Endothelial cell of umbilical vein (primary cell): Measurements from ENCODE around the gene MSH6. TPM values are rescaled to one million over a fixed set of nuclear protein-coding genes. Genes with fewer than 3 reads are reported as not detected.

Source experiments
- BruUV-seq: library from RNA; stranded (reverse); fragments of 400-500 nt; replicated peaks from 2 replicates; lab custom pipeline; 2021; lab: Mats Ljungman, UMichigan
- CTCF ChIA-PET: fragments of 300-600, 350-600 bp; sonication (Branson Sonifier 250); formaldehyde crosslinking; loops from one replicate; lab custom pipeline; 2021; ENCODE audit warnings: antibody characterized with exemption, inconsistent platforms; lab: Charles Lee
- POLR2A ChIA-PET: fragments of 300-600, 350-600 bp; sonication (Branson Sonifier 250); formaldehyde crosslinking; loops from one replicate; lab custom pipeline; 2021; ENCODE audit warnings: antibody characterized with exemption, inconsistent platforms; lab: Charles Lee
- DNase-seq: peaks from one replicate; pipeline ENCODE4 v3.0.0-alpha.2; 2011; ENCODE audit warnings: low read depth, low spot score
- FAIRE-seq: peaks from 2 replicates; lab custom pipeline; 2011; peaks lifted over from hg19 to GRCh38; lab: Jason Lieb, UNC
- H2AFZ ChIP-seq: 2 replicates; pipeline ENCODE4 v1.6.0; 2012; ENCODE audit warnings: low read depth, low read length, control low read depth, inconsistent platforms
- H3K27ac ChIP-seq: 2 replicates; pipeline ENCODE4 v1.5.1; 2011; ENCODE audit warnings: low read depth, mild to moderate bottlenecking, control low read depth, low read length, moderate library complexity; ENCODE audit not compliant: insufficient read depth
- H3K27me3 ChIP-seq, 2 experiments: 2 replicates each; pipeline versions ENCODE4 v1.6.0 to v1.6.1; 2011; ENCODE audit warnings: low read length in 2 of 2, mixed read lengths in 1 of 2; ENCODE audit not compliant: control insufficient read depth in 2 of 2, insufficient read depth in 2 of 2
- H3K36me3 ChIP-seq, 2 experiments: 2 replicates in 1 of 2; 3 replicates in 1 of 2; pipeline ENCODE4 v1.5.1; 2011; ENCODE audit warnings: low read length in 2 of 2, mild to moderate bottlenecking in 1 of 2, moderate library complexity in 1 of 2; ENCODE audit not compliant: control insufficient read depth in 2 of 2, insufficient read depth in 2 of 2; ENCODE audit errors: extremely low read depth in 1 of 2
- H3K4me1 ChIP-seq: 3 replicates; pipeline ENCODE4 v1.5.1; 2011; ENCODE audit warnings: mild to moderate bottlenecking, low read length; ENCODE audit not compliant: control insufficient read depth, insufficient read depth; ENCODE audit errors: extremely low read depth
- H3K4me2 ChIP-seq: 2 replicates; pipeline ENCODE4 v1.6.1; 2011; ENCODE audit warnings: low read length, control low read depth, mixed read lengths; ENCODE audit not compliant: insufficient read depth
- H3K4me3 ChIP-seq, 3 experiments: fragments of 200-600 bp in 1 of 3; sonication (generic), shearing (Covaris generic) in 1 of 3; replicated peaks in 1 of 3; 2 replicates each; pipeline ENCODE4 v1.5.1; 2011 to 2016; ENCODE audit warnings: control low read depth in 3 of 3, low read length in 3 of 3, mild to moderate bottlenecking in 2 of 3, inconsistent platforms in 1 of 3, low read depth in 1 of 3, moderate library complexity in 1 of 3; ENCODE audit not compliant: insufficient read depth in 1 of 3
- H3K79me2 ChIP-seq: 2 replicates; pipeline ENCODE4 v1.6.0; 2012; ENCODE audit warnings: low read length, inconsistent platforms; ENCODE audit not compliant: control insufficient read depth, insufficient read depth
- H3K9ac ChIP-seq: replicated peaks from 2 replicates; pipeline ENCODE3; 2011; ENCODE audit warnings: low read length, control low read depth; ENCODE audit not compliant: insufficient read depth; ENCODE audit errors: extremely low read depth
- H3K9me1 ChIP-seq: replicated peaks from 3 replicates; pipeline ENCODE4 v1.6.0; 2011; ENCODE audit warnings: mild to moderate bottlenecking, low read length; ENCODE audit not compliant: control insufficient read depth, insufficient read depth; ENCODE audit errors: extremely low read depth
- H3K9me3 ChIP-seq: replicated peaks from 2 replicates; pipeline ENCODE4 v1.5.1; 2012; ENCODE audit warnings: low read length, inconsistent platforms; ENCODE audit not compliant: control insufficient read depth, insufficient read depth
- H4K20me1 ChIP-seq: replicated peaks from 2 replicates; pipeline ENCODE3; 2011; ENCODE audit warnings: mild to moderate bottlenecking, low read length; ENCODE audit not compliant: control insufficient read depth, insufficient read depth; ENCODE audit errors: extremely low read depth
- CTCF ChIP-seq, 2 donors: IDR thresholded peaks; 1 replicate in 1 of 2; 2 replicates in 1 of 2; pipeline ENCODE4 v1.5.1; 2011; ENCODE audit warnings: low read length in 2 of 2, mild to moderate bottlenecking in 2 of 2, moderate library complexity in 2 of 2, control low read depth in 1 of 2, inconsistent platforms in 1 of 2, low read depth in 1 of 2; ENCODE audit not compliant: insufficient read depth in 1 of 2; ENCODE audit errors: extremely low read depth in 1 of 2
- EZH2 ChIP-seq: IDR thresholded peaks from 2 replicates; pipeline ENCODE4 v1.6.1; 2012; ENCODE audit warnings: borderline replicate concordance, low read depth, mild to moderate bottlenecking, moderate library complexity, low read length, inconsistent platforms; ENCODE audit not compliant: severe bottlenecking
- FOS ChIP-seq: IDR thresholded peaks from 2 replicates; pipeline ENCODE4 v1.6.1; 2011; ENCODE audit warnings: mild to moderate bottlenecking, low read length, moderate library complexity, borderline replicate concordance; ENCODE audit not compliant: insufficient read depth
- GATA2 ChIP-seq: IDR thresholded peaks from 2 replicates; pipeline ENCODE4 v1.7.0; 2011; ENCODE audit warnings: low read depth, mild to moderate bottlenecking, moderate library complexity, mixed read lengths, low read length; ENCODE audit not compliant: insufficient read length, insufficient read depth
- JUN ChIP-seq: IDR thresholded peaks from 2 replicates; pipeline ENCODE4 v1.6.1; 2011; ENCODE audit warnings: borderline replicate concordance, low read depth; ENCODE audit not compliant: insufficient read length, insufficient read depth
- MAX ChIP-seq: IDR thresholded peaks from 2 replicates; pipeline ENCODE4 v1.6.1; 2011; ENCODE audit not compliant: insufficient read depth, insufficient read length
- MYC ChIP-seq: IDR thresholded peaks from one replicate; pipeline ENCODE4 v1.6.1; 2011; ENCODE audit warnings: mild to moderate bottlenecking, low read depth, low read length
- POLR2A ChIP-seq: IDR thresholded peaks from 2 replicates; pipeline ENCODE4 v1.6.1; 2012; ENCODE audit warnings: low read depth, mild to moderate bottlenecking, control low read depth, low read length
- POLR2AphosphoS5 ChIP-seq: IDR thresholded peaks from 2 replicates; pipeline ENCODE4 v1.6.1; 2012; ENCODE audit warnings: low read depth, mild to moderate bottlenecking, control low read depth, low read length, moderate library complexity; ENCODE audit not compliant: insufficient read depth
- dilution Hi-C: fragments of 300-500 bp; cut with MboI; formaldehyde crosslinking; loops from one replicate; pipeline ENCODE4 v1.15.0; 2019; ENCODE audit warnings: low sequenced_read_pairs; ENCODE audit not compliant: extremely low pct_ligation_motif_present
- intact Hi-C: fragments of 100-400 bp; cut with micrococcal nuclease; formaldehyde crosslinking; loops from one replicate; pipeline ENCODE4 v1.10.0; 2022
- polyA plus RNA-seq, 4 experiments: library from polyadenylated mRNA; depleted of rRNA in 3 of 4; stranded (reverse) in 3 of 4; unstranded in 1 of 4; fragments of >200 nt; gene quantifications; 2 replicates each; pipeline versions ENCODE4 v1.2.1 to v1.2.3, GENCODE V29; 2011 to 2012; ENCODE audit warnings: missing spikeins in 1 of 4
- total RNA-seq: library from RNA; stranded (reverse); gene quantifications from 2 replicates; pipeline ENCODE4 v1.2.3, GENCODE V29; 2021

MSH6 gene
- total and polyA plus RNA-seq, 2 donors (not counting 3 experiments of a cell fraction or from before 2014, with no cell fraction given): 11.9 to 74.0 TPM

GRCh38 chr2:47744074-47744473, 38.9 kb upstream of the MSH6 start:
- no peak for DNase-seq
- no peak overlapping the region for H2AFZ ChIP-seq
- FAIRE-seq: no peak
- H3K9ac ChIP-seq: no peak overlapping the region
- no peaks in the 10 kb centered on the region for H3K9me1 ChIP-seq
- no peak overlapping the region for H3K4me3 ChIP-seq
- dilution Hi-C loops: no loop called here
- TF ChIP-seq MAX: no peak
- no peak for TF ChIP-seq POLR2A
- TF ChIP-seq GATA2: no peak
- no peak for TF ChIP-seq EZH2
- no peak for TF ChIP-seq JUN
- no peak for TF ChIP-seq FOS
- no peak for TF ChIP-seq MYC
- no peak for TF ChIP-seq CTCF (IDR thresholded peaks at IDR 0.05; ENCODE audit: extremely low read depth in 1 of 2, insufficient read depth in 1 of 2, low read depth in 1 of 2, low read length in 2 of 2)
- no peak for TF ChIP-seq POLR2AphosphoS5
- H3K4me1 ChIP-seq: no peaks in the 10 kb centered on the region
- CTCF ChIA-PET: interaction anchor here (1.8 kb wide), 1 partner anchor 24 kb away, joined by 5 read pairs; no protein-coding TSS in a partner anchor
- no peaks in the 10 kb centered on the region for H4K20me1 ChIP-seq
- no peak overlapping the region for H3K27ac ChIP-seq
- H3K79me2 ChIP-seq: no peaks in the 10 kb centered on the region
- BruUV-seq: no TSS peak
- POLR2A ChIA-PET: interaction anchor here (0.6 kb wide), 1 partner anchor 132 kb away, joined by 5 read pairs; no protein-coding TSS in a partner anchor
- H3K4me2 ChIP-seq: no peak overlapping the region
- intact Hi-C loops: no loop called here
- H3K27me3 ChIP-seq: peaks cover 2 to 4% of the 10 kb centered on the region in 2 experiments
- no peaks in the 10 kb centered on the region for H3K9me3 ChIP-seq
- no peaks in the 10 kb centered on the region for H3K36me3 ChIP-seq
